ENCODE results near the gene CERS3.

Gene CERS3

DNA sequence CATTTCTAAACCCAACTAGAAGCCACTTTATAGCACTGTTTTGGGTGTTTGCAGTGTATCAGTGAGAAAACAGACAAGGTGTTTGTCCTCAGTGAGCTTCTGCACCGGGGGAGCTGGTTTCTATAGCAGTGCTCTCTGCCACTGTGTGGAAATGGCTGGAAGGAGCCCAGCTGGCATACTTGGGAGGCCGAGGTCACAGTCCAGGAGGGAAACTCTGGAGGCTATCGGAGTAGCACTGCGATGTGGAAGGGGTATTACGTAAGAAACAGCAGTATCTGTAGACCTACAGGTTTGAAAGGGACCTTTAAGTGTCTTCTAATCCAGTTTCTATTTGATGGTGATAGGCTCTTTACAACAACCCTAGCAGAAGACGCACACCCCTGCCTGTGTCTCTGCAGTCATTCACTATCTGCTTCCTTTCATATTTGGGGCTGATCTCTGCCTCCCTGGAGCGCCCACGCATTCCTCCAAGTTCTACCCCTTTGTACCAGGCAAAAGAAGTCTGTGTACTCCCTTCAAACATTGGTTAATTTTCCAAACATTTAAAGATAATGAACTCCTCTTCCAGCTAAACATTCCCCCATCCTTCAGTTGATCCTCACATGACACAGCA, 99.5 kb downstream of the CERS3 start:
- H3K79me2 ChIP-seq (ENCODE audit: insufficient read depth, low read length) = no peaks in the 10 kb centered on the region
- no peak overlapping the region for H3K9ac ChIP-seq (ENCODE audit: low read depth, low read length, poor library complexity, severe bottlenecking)
- no peaks in the 10 kb centered on the region for H3K9me2 ChIP-seq (replicated peaks; ENCODE audit: low read depth, low read length)
- H2AFZ ChIP-seq (ENCODE audit: low read length) = no peak overlapping the region
- H3K36me3 ChIP-seq (ENCODE audit: insufficient read depth, low read length) = no peaks in the 10 kb centered on the region
- H3K4me3 ChIP-seq (ENCODE audit: low read length, poor library complexity, severe bottlenecking) = no peak overlapping the region
- H3K4me2 ChIP-seq (ENCODE audit: low read depth, low read length, poor library complexity, severe bottlenecking) = no peak overlapping the region
- TF ChIP-seq, protein P1, sequence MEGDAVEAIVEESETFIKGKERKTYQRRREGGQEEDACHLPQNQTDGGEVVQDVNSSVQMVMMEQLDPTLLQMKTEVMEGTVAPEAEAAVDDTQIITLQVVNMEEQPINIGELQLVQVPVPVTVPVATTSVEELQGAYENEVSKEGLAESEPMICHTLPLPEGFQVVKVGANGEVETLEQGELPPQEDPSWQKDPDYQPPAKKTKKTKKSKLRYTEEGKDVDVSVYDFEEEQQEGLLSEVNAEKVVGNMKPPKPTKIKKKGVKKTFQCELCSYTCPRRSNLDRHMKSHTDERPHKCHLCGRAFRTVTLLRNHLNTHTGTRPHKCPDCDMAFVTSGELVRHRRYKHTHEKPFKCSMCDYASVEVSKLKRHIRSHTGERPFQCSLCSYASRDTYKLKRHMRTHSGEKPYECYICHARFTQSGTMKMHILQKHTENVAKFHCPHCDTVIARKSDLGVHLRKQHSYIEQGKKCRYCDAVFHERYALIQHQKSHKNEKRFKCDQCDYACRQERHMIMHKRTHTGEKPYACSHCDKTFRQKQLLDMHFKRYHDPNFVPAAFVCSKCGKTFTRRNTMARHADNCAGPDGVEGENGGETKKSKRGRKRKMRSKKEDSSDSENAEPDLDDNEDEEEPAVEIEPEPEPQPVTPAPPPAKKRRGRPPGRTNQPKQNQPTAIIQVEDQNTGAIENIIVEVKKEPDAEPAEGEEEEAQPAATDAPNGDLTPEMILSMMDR (conservative IDR thresholded peaks at IDR 0.05; ENCODE audit: low read length) = no peak
- TF ChIP-seq EZH2phosphoT487 (IDR thresholded peaks at IDR 0.05; ENCODE audit: borderline replicate concordance) = no peak
- H4K20me1 ChIP-seq (ENCODE audit: insufficient read depth, low read length, poor library complexity, severe bottlenecking) = no peaks in the 10 kb centered on the region
- H3F3A ChIP-seq (ENCODE audit: low read depth) = no peaks in the 10 kb centered on the region
- H3K4me1 ChIP-seq (ENCODE audit: insufficient read depth, low read length, poor library complexity, severe bottlenecking) = peaks cover 9% of the 10 kb centered on the region
- H3K9me3 ChIP-seq (ENCODE audit: insufficient read depth, low read depth, low read length) = 0 out of 2 replicates have a peak, but pooled peaks cover 4% of the 10 kb centered on the region
- H3K27me3 ChIP-seq (ENCODE audit: insufficient read depth, low read length, poor library complexity, severe bottlenecking) = no peaks in the 10 kb centered on the region

DNA sequence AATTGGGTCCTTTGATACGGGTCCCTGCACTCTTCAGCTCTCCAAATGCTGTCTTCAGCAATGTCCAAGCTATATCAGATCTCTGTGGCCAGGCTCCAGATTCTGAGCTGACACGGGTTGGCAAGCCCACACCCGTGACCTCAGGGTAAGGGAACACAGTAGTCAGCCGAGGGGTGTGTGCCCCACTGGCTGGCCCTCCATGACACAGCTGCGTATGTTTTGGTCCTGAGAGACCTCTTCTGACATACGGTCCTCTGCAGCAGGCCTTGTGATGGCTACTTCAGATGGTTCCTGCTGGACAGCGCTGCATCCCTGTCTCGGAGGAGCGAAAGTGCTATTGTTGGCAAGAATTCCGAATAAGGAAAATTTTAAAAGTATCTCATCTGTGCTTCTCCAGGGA, 101.8 kb downstream of the CERS3 start:
- H4K20me1 ChIP-seq (ENCODE audit: insufficient read depth, low read length, poor library complexity, severe bottlenecking) = no peaks in the 10 kb centered on the region
- no peaks in the 10 kb centered on the region for H3K9me2 ChIP-seq (replicated peaks; ENCODE audit: low read depth, low read length)
- H3K36me3 ChIP-seq (ENCODE audit: insufficient read depth, low read length) = no peaks in the 10 kb centered on the region
- peaks cover 10% of the 10 kb centered on the region; the same call in 1 of the 2 replicates for H3K9me3 ChIP-seq (ENCODE audit: insufficient read depth, low read depth, low read length)
- no peak overlapping the region for H2AFZ ChIP-seq (ENCODE audit: low read length)
- TF ChIP-seq, protein P1 (conservative IDR thresholded peaks at IDR 0.05; ENCODE audit: low read length) = no peak
- no peak for TF ChIP-seq EZH2phosphoT487 (IDR thresholded peaks at IDR 0.05; ENCODE audit: borderline replicate concordance)
- H3K79me2 ChIP-seq (ENCODE audit: insufficient read depth, low read length) = no peaks in the 10 kb centered on the region
- H3K4me2 ChIP-seq (ENCODE audit: low read depth, low read length, poor library complexity, severe bottlenecking) = no peak overlapping the region
- no peaks in the 10 kb centered on the region for H3K27me3 ChIP-seq (ENCODE audit: insufficient read depth, low read length, poor library complexity, severe bottlenecking)
- H3K4me1 ChIP-seq (ENCODE audit: insufficient read depth, low read length, poor library complexity, severe bottlenecking) = no peaks in the 10 kb centered on the region
- H3K9ac ChIP-seq (ENCODE audit: low read depth, low read length, poor library complexity, severe bottlenecking) = no peak overlapping the region
- H3K4me3 ChIP-seq (ENCODE audit: low read length, poor library complexity, severe bottlenecking) = no peak overlapping the region
- no peaks in the 10 kb centered on the region for H3F3A ChIP-seq (ENCODE audit: low read depth)

DNA sequence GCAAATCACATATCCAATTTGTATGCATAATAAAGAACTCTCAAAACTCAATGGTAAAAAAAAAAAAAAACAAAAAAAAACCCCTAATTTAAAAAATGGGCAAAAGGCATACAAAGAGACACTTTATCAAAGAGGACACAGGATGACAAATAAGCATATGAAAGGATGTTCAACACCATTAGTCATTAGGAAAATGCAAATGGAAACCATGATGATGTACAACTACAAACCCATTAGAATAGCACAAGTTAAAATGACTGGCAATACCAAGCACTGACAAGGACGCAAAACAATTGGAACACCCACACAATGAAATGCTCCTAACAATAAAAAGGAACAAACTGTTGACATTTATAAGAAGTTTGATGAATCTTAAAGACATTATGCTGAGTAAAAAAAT, 123.6 kb downstream of the CERS3 start:
- Histone ChIP-seq H3K79me2 (ENCODE audit: insufficient read depth, low read length) (no peaks in the 10 kb centered on the region), H3K9me2 (replicated peaks; ENCODE audit: low read depth, low read length) (no peaks in the 10 kb centered on the region), H4K20me1 (ENCODE audit: insufficient read depth, low read length, poor library complexity, severe bottlenecking) (no peaks in the 10 kb centered on the region), H3K4me3 (ENCODE audit: low read length, poor library complexity, severe bottlenecking) (no peak overlapping the region), H3K36me3 (ENCODE audit: insufficient read depth, low read length) (no peaks in the 10 kb centered on the region), H3F3A (ENCODE audit: low read depth) (no peaks in the 10 kb centered on the region), H3K9ac (ENCODE audit: low read depth, low read length, poor library complexity, severe bottlenecking) (no peak overlapping the region), H3K4me2 (ENCODE audit: low read depth, low read length, poor library complexity, severe bottlenecking) (no peak overlapping the region), H3K9me3 (ENCODE audit: insufficient read depth, low read depth, low read length) (no peaks in the 10 kb centered on the region), H2AFZ (ENCODE audit: low read length) (no peak overlapping the region), H3K4me1 (ENCODE audit: insufficient read depth, low read length, poor library complexity, severe bottlenecking) (peaks cover 13% of the 10 kb centered on the region), H3K27me3 (ENCODE audit: insufficient read depth, low read length, poor library complexity, severe bottlenecking) (no peaks in the 10 kb centered on the region)
- no peak for TF ChIP-seq EZH2phosphoT487 (IDR thresholded peaks at IDR 0.05; ENCODE audit: borderline replicate concordance)
- TF ChIP-seq, protein P1 (conservative IDR thresholded peaks at IDR 0.05; ENCODE audit: low read length) = no peak
